AG04449 (cell line): Measurements from ENCODE around the gene CEND1.
A peak's percentile ranks its signal among the peaks of the same experiment; 100 is the strongest.

ENCODE experiments used
- CTCF ChIA-PET: fragments of 350-600 bp; formaldehyde crosslinking; extraction: SDS; loops from one replicate; lab custom pipeline; 2021; ENCODE audit warnings: antibody characterized with exemption; lab: Yijun Ruan, JAX
- POLR2A ChIA-PET: fragments of 400-600, 350-600 bp; formaldehyde crosslinking; extraction: SDS; loops from one replicate; lab custom pipeline; 2020; ENCODE audit warnings: antibody characterized with exemption, inconsistent platforms; lab: Yijun Ruan, JAX
- DNase-seq: peaks from one replicate; pipeline ENCODE4 v3.0.0-alpha.2; 2010; ENCODE audit warnings: low read depth, low spot score
- H3K4me3 ChIP-seq: 2 replicates; pipeline ENCODE4 v1.5.1; 2011; ENCODE audit warnings: low read depth, mild to moderate bottlenecking, control low read depth, low read length
- TF ChIP-seq, protein P1 (sequence below): IDR thresholded peaks from one replicate; pipeline ENCODE4 v1.5.1; 2011; ENCODE audit warnings: mild to moderate bottlenecking, moderate library complexity, low read length, control low read depth, inconsistent platforms; ENCODE audit not compliant: insufficient read depth; ENCODE audit errors: missing control alignments

The CEND1 gene

DNA sequence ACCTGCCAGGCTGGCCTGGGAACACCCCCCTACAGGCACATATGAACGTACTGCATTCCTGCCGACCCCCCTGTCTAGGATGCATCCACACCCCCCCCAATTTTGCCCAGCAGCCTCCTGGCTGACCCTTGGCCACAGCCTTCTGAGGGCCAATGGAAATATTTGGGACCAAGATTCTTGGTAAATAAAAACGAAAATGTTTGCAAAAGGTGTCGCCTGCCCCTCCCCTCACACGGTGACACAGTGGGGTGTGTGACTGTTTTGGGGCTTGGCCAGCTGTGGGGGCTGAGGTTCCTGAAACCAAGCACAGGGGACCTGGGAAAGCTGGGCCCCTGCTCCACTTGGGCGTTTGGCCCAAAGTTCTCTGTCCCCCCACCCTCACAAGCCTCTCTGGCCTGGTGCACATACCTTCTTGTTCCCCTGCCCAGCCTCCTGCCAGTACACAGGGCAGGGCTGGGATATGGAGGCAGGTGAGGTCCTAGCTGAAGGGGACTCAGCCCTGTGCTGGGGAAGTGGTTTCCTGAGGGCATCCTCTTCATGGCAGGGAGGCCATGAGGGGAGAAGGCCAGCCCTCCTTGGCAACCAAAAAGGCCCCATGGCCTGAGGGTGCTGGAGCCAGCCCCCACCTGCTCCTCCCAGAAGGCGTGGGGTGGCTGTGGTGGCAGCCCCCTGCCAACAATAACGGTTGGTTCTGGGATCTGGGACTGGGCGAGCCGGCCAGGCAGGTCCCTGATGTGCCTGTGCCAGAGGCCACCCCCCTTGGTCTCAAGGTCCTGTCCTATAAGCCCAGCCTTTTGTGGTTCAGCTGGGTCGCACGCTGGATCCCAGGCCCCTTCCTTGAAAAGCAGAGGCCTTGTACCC lies 35.7 kb upstream of the CEND1 start:
- DNase-seq, result no peak
- no peak overlapping the region for H3K4me3 ChIP-seq
- CTCF ChIA-PET, result no interaction called here
- POLR2A ChIA-PET, result interaction anchor here (0.6 to 0.8 kb wide), 2 partner anchors 9 to 16 kb away, joined by 3 read pairs; no protein-coding TSS in a partner anchor
- TF ChIP-seq, protein P1, sequence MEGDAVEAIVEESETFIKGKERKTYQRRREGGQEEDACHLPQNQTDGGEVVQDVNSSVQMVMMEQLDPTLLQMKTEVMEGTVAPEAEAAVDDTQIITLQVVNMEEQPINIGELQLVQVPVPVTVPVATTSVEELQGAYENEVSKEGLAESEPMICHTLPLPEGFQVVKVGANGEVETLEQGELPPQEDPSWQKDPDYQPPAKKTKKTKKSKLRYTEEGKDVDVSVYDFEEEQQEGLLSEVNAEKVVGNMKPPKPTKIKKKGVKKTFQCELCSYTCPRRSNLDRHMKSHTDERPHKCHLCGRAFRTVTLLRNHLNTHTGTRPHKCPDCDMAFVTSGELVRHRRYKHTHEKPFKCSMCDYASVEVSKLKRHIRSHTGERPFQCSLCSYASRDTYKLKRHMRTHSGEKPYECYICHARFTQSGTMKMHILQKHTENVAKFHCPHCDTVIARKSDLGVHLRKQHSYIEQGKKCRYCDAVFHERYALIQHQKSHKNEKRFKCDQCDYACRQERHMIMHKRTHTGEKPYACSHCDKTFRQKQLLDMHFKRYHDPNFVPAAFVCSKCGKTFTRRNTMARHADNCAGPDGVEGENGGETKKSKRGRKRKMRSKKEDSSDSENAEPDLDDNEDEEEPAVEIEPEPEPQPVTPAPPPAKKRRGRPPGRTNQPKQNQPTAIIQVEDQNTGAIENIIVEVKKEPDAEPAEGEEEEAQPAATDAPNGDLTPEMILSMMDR, result no peak

DNA sequence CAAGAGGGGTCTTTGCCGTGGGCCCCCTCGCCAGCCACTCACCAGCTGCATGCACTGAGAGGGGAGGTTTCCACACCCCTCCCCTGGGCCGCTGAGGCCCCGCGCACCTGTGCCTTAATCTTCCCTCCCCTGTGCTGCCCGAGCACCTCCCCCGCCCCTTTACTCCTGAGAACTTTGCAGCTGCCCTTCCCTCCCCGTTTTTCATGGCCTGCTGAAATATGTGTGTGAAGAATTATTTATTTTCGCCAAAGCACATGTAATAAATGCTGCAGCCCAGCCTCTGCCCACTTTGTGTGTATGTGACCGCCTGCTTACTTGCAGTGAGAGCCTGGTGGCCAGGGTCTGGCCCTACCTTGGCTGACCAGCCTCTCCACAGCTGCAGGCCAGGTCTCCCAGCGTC lies 35.1 kb upstream of the CEND1 start:
- POLR2A ChIA-PET, result interaction anchor here (0.6 to 0.8 kb wide), 2 partner anchors 10 to 17 kb away, joined by 3 read pairs; no protein-coding TSS in a partner anchor

DNA sequence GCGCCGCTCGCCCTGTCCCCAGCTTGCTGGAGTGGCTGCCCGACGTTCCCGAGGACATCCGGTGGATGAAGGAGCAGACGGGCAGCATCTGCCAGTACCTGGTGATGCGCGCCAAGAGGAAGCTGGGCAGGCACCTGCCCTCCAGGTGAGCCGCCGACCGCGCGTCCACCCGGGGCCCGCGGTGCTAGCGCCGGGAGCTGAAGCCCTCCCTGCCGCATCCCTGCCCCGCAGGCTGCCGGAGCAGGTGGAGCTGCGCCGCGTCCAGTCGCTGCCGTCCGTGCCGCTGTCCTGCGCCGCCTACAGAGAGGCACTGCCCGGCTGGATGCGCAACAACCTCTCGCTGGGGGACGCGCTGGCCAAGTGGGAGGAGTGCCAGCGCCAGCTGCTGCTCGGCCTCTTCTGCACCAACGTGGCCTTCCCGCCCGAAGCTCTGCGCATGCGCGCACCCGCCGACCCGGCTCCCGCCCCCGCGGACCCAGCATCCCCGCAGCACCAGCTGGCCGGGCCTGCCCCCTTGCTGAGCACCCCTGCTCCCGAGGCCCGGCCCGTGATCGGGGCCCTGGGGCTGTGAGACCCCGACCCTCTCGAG lies 34.5 kb upstream of the CEND1 start:
- H3K4me3 ChIP-seq, result no peak overlapping the region
- ChIA-PET POLR2A (interaction anchor here (0.8 kb wide), 1 partner anchor 11 kb away, joined by 3 read pairs; no protein-coding TSS in a partner anchor), CTCF (interaction anchor here (1.3 kb wide), 1 partner anchor 10 kb away, joined by 4 read pairs; no protein-coding TSS in a partner anchor)
- TF ChIP-seq, protein P1, result no peak
- DNase-seq, result no peak

More for the DNA sequence above, 35.1 kb upstream of the CEND1 start:
- TF ChIP-seq, protein P1, result no peak
- no peak for DNase-seq
- H3K4me3 ChIP-seq, result no peak overlapping the region
- CTCF ChIA-PET, result no interaction called here

DNA sequence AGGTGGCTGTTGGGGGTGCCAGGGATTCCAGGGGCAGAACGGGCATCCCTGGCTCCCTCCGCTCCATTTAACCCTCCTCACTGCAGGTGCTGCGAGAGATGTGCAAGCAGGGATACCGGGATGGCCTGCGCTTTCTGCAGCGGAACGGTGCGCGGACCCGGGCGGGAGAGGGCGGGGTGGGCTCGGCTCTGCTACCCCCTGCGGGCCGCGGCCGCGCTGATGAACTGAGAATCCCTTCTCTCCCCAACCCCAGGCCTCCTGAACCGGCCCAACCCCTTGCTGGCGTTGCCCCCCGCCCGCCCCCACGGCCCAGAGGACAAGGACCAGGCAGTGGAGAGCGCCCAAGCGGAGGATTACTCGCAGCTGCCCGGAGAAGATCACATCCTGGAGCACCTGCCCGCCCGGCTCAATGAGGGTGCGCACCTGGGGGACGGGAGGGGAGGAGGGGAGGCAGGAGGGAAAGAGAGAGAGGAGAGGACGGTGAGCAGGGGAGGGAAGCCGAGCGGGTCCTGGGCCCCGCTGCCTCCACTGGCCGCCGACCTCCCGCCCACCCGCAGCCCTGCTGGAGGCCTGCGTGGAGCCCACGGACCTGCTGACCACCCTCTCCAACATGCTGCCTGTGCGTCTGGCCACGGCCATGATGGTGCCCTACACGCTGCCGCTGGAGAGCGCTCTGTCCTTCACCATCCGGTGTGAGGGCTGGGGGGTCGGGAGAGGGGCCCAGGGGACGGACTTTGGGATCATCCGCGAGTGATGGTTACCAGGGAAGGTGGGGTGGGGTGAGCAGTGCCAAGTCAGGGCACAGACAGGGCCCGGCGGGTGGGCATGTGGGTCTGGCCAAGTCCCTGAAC lies 33.8 kb upstream of the CEND1 start:
- POLR2A ChIA-PET, result interaction anchor here (2.0 kb wide), 1 partner anchor 11 kb away, joined by 7 read pairs; no protein-coding TSS in a partner anchor

DNA sequence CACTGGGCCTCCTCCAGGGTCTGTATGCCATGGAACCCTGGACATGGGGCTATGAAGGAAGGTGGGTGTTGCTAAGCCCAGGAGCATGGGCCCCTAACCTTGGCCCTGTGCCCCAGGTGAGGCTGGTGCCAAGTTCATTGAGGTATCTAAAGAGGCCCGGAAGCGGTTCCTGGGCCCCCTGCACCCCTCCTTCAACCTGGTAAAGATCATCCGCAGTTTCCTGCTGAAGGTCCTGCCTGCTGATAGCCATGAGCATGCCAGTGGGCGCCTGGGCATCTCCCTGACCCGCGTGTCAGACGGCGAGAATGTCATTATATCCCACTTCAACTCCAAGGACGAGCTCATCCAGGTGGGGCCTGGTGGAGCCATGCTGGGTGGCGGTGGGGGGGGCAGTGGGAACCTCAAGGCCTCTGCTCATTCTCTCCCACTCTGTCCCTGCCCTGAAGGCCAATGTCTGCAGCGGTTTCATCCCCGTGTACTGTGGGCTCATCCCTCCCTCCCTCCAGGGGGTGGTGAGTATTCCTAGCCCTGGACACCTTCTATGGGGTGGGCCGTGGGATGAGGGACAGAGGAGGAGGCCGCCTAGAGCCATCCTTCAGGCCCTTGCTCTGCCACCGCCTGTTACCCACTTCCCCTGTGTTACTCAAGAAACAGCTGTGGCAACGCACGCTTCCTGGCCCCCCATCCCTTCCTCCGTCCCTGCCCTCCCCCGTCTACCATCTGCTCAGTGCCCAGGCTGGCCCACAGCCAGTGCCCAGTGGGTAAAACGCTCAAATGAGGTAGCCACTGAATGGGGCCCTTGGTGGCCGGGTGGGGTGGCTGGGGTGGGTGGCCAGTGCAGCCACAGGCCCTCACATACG lies 31.9 kb upstream of the CEND1 start:
- DNase-seq, result no peak
- TF ChIP-seq, protein P1, result no peak
- H3K4me3 ChIP-seq, result peak overlapping the region; percentile 72
- ChIA-PET POLR2A (interaction anchor here (0.6 to 4.6 kb wide), 3 partner anchors 10 to 46 kb away, joined by 3 to 96 read pairs (median 7); partner anchors contain the start of gene CD151), CTCF (interaction anchor here (0.9 to 1.7 kb wide), 2 partner anchors 10 to 23 kb away, joined by 3 to 6 read pairs; no protein-coding TSS in a partner anchor)

More for the DNA sequence above, 33.8 kb upstream of the CEND1 start:
- TF ChIP-seq, protein P1, result no peak
- DNase-seq, result no peak
- no peak overlapping the region for H3K4me3 ChIP-seq
- CTCF ChIA-PET, result interaction anchor here (1.3 kb wide), 1 partner anchor 10 kb away, joined by 4 read pairs; no protein-coding TSS in a partner anchor
